Astrocyte (in vitro differentiated cells and primary cell): ENCODE measurements around the gene SCIN. TPM values are rescaled to one million over a fixed set of nuclear protein-coding genes. Genes with fewer than 3 reads are reported as not detected.
A peak's percentile ranks its signal among the peaks of the same experiment; 100 is the strongest.
"Not testable (repeated sequence)": the region's sequence is repeated elsewhere in the genome, so short reads cannot be mapped to it uniquely, and the experiment has no call there.

Experiments used
- DNase-seq: peaks from one replicate; pipeline ENCODE4 v3.0.0-alpha.2; 2010; ENCODE audit warnings: low read depth
- FAIRE-seq: peaks from 2 replicates; lab custom pipeline; 2011; peaks lifted over from hg19 to GRCh38; lab: Jason Lieb, UNC
- H2AFZ ChIP-seq: 2 replicates; pipeline ENCODE4 v1.6.0; 2012; ENCODE audit warnings: low read depth, low read length, inconsistent platforms
- H3K27ac ChIP-seq: 2 replicates; pipeline ENCODE4 v1.5.1; 2011; ENCODE audit warnings: low read depth, low read length, inconsistent platforms
- H3K27me3 ChIP-seq: 2 replicates; pipeline ENCODE4 v1.6.0; 2011; ENCODE audit warnings: low read length, inconsistent platforms; ENCODE audit not compliant: insufficient read depth
- H3K36me3 ChIP-seq: 2 replicates; pipeline ENCODE4 v1.5.1; 2011; ENCODE audit warnings: low read length, inconsistent platforms; ENCODE audit not compliant: insufficient read depth
- H3K4me1 ChIP-seq: 2 replicates; pipeline ENCODE4 v1.5.1; 2011; ENCODE audit warnings: low read length, inconsistent platforms; ENCODE audit not compliant: insufficient read depth
- H3K4me2 ChIP-seq: 2 replicates; pipeline ENCODE4 v1.6.0; 2012; ENCODE audit warnings: low read length, inconsistent platforms
- H3K4me3 ChIP-seq: 2 replicates; pipeline ENCODE4 v1.5.1; 2011; ENCODE audit warnings: low read depth, mild to moderate bottlenecking, low read length, inconsistent platforms; ENCODE audit not compliant: insufficient read depth
- H3K79me2 ChIP-seq: 2 replicates; pipeline ENCODE4 v1.6.0; 2012; ENCODE audit warnings: mild to moderate bottlenecking, low read length, inconsistent platforms; ENCODE audit not compliant: insufficient read depth
- H3K9ac ChIP-seq: 2 replicates; pipeline ENCODE4 v1.6.0; 2012; ENCODE audit warnings: mild to moderate bottlenecking, low read length, inconsistent platforms
- H3K9me3 ChIP-seq: 2 replicates; pipeline ENCODE4 v1.5.1; 2012; ENCODE audit warnings: low read depth, mild to moderate bottlenecking, low read length, inconsistent platforms; ENCODE audit not compliant: insufficient read depth
- H4K20me1 ChIP-seq: 2 replicates; pipeline ENCODE4 v1.6.0; 2012; ENCODE audit warnings: low read length, inconsistent platforms; ENCODE audit not compliant: insufficient read depth
- H3K27ac Mint-ChIP-seq: one replicate; pipeline ENCODE4 v1.8.0; 2021; ENCODE audit warnings: mild to moderate bottlenecking, mixed read lengths; ENCODE audit not compliant: unreplicated experiment
- H3K27me3 Mint-ChIP-seq: one replicate; pipeline ENCODE4 v1.8.0; 2021; ENCODE audit warnings: low read depth, mixed read lengths; ENCODE audit not compliant: unreplicated experiment
- H3K36me3 Mint-ChIP-seq: one replicate; pipeline ENCODE4 v1.8.0; 2021; ENCODE audit warnings: low read depth, mixed read lengths; ENCODE audit not compliant: unreplicated experiment
- H3K4me1 Mint-ChIP-seq: one replicate; pipeline ENCODE4 v1.8.0; 2021; ENCODE audit warnings: low read depth, mixed read lengths; ENCODE audit not compliant: unreplicated experiment
- H3K4me3 Mint-ChIP-seq: one replicate; pipeline ENCODE4 v1.8.0; 2021; ENCODE audit warnings: mild to moderate bottlenecking, moderate library complexity, mixed read lengths; ENCODE audit not compliant: unreplicated experiment
- H3K9me3 Mint-ChIP-seq: one replicate; pipeline ENCODE4 v1.8.0; 2021; ENCODE audit warnings: mild to moderate bottlenecking, mixed read lengths; ENCODE audit not compliant: unreplicated experiment
- CTCF ChIP-seq: IDR thresholded peaks from 2 replicates; pipeline ENCODE4 v1.5.1; 2011; ENCODE audit warnings: low read depth, mild to moderate bottlenecking, inconsistent platforms, low read length, moderate library complexity; ENCODE audit not compliant: insufficient read depth
- EZH2 ChIP-seq: IDR thresholded peaks from 2 replicates; pipeline ENCODE4 v1.6.1; 2012; ENCODE audit warnings: mild to moderate bottlenecking, low read length, inconsistent platforms; ENCODE audit not compliant: insufficient read depth
- total RNA-seq: library from RNA; stranded (reverse); gene quantifications from 2 replicates; pipeline ENCODE4 v1.2.1, GENCODE V29; 2021

SCIN gene
- total RNA-seq, 1 donor from 2014 or later, result 0.27 TPM

- FAIRE-seq, DNase-seq, H3K4me1 Mint-ChIP-seq, H3K36me3 Mint-ChIP-seq, H3K36me3 ChIP-seq, H3K9ac ChIP-seq, H3K4me3 Mint-ChIP-seq, H3K27ac Mint-ChIP-seq, H3K79me2 ChIP-seq, H3K9me3 ChIP-seq, H3K4me3 ChIP-seq, H3K27me3 ChIP-seq, H4K20me1 ChIP-seq, H3K27me3 Mint-ChIP-seq, H3K27ac ChIP-seq, H2AFZ ChIP-seq, H3K4me1 ChIP-seq, H3K4me2 ChIP-seq: not testable (repeated sequence)
- H3K9me3 Mint-ChIP-seq, result peaks cover 12% of the 10 kb centered on the region
Observed at GRCh38 chr7:12556139-12556792, 14.3 kb upstream of the SCIN start.

DNA sequence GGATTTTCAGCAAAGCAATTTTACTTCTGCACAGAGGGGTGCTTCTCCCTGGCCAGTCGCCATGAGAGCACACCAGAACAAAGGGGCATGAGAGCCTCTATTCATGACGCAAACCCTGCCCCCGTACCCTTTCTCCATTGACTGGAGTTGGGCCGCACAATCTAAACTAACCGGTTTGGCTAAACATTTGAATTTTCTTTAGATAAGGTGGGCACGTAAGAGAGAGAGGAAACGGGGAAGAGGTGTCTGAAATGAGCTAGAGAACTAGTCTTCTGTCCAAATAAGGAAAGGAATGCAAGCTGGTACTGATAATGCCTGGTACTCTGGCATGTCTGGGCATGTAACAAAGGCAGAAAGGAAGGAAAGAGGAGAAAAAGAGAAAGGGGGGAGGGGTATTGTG is 13.2 kb upstream of the SCIN start:
- Histone ChIP-seq H3K9ac (no peak overlapping the region), H3K4me1 (no peaks in the 10 kb centered on the region), H4K20me1 (no peaks in the 10 kb centered on the region), H3K9me3 (no peaks in the 10 kb centered on the region), H3K4me2 (no peak overlapping the region), H2AFZ (peak overlapping the region; percentile 50), H3K27ac (no peak overlapping the region), H3K27me3 (no peaks in the 10 kb centered on the region), H3K4me3 (no peak overlapping the region), H3K79me2 (no peaks in the 10 kb centered on the region), H3K36me3 (no peaks in the 10 kb centered on the region)
- peaks cover 12% of the 10 kb centered on the region for H3K9me3 Mint-ChIP-seq
- no peaks in the 10 kb centered on the region for H3K27me3 Mint-ChIP-seq
- H3K4me1 Mint-ChIP-seq, result peaks cover 3% of the 10 kb centered on the region
- H3K36me3 Mint-ChIP-seq, result no peaks in the 10 kb centered on the region
- no peak for FAIRE-seq
- H3K4me3 Mint-ChIP-seq, result no peak overlapping the region
- DNase-seq, result no peak
- TF ChIP-seq CTCF (no peak), EZH2 (no peak)
- peak overlapping the region; percentile 84 for H3K27ac Mint-ChIP-seq

- Histone ChIP-seq H3K9ac (no peak overlapping the region), H2AFZ (no peak overlapping the region), H3K27me3 (peaks cover 8% of the 10 kb centered on the region), H3K27ac (no peak overlapping the region), H4K20me1 (no peaks in the 10 kb centered on the region), H3K4me3 (no peak overlapping the region), H3K4me1 (peaks cover 1% of the 10 kb centered on the region), H3K9me3 (no peaks in the 10 kb centered on the region), H3K4me2 (no peak overlapping the region), H3K79me2 (no peaks in the 10 kb centered on the region), H3K36me3 (no peaks in the 10 kb centered on the region)
- H3K27me3 Mint-ChIP-seq, result peaks cover 14% of the 10 kb centered on the region
- no peaks in the 10 kb centered on the region for H3K4me1 Mint-ChIP-seq
- DNase-seq, result peak; percentile 13
- TF ChIP-seq EZH2 (no peak), CTCF (no peak)
- H3K9me3 Mint-ChIP-seq, result no peaks in the 10 kb centered on the region
- no peak overlapping the region for H3K4me3 Mint-ChIP-seq
- no peaks in the 10 kb centered on the region for H3K36me3 Mint-ChIP-seq
- H3K27ac Mint-ChIP-seq, result no peak overlapping the region
- FAIRE-seq, result no peak
Observed at GRCh38 chr7:12564996-12565764, 5.3 kb upstream of the SCIN start.
